Fibroblast of peridontal ligament (primary cell): Measurements from ENCODE around the gene DDX47.
A peak's percentile ranks its signal among the peaks of the same experiment; 100 is the strongest.
"Not testable (repeated sequence)": the region's sequence is repeated elsewhere in the genome, so short reads cannot be mapped to it uniquely, and the experiment has no call there.

ENCODE experiments used
- DNase-seq: peaks from one replicate; pipeline ENCODE4 v3.0.0-alpha.2; 2010; ENCODE audit errors: extremely low read depth

Gene DDX47

DNA sequence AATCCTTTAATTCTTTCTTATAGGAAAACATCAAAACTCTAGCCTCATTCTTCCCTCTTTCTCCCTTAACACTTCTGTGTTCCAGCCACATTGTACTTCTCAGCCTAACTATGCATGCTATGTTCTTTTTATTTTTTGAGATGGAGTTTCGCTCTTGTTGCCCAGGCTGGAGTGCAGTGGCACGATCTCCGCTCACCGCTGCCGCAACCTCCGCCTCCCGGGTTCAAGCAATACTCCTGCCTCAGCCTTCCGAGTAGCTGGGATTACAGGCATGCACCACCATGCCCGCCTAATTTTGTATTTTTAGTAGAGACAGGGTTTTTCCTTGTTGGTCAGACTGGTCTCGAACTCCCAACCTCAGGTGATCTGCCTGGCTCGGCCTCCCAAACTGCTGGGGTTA is 7.2 kb downstream of the DDX47 start:
- not testable (repeated sequence) for DNase-seq

DNA sequence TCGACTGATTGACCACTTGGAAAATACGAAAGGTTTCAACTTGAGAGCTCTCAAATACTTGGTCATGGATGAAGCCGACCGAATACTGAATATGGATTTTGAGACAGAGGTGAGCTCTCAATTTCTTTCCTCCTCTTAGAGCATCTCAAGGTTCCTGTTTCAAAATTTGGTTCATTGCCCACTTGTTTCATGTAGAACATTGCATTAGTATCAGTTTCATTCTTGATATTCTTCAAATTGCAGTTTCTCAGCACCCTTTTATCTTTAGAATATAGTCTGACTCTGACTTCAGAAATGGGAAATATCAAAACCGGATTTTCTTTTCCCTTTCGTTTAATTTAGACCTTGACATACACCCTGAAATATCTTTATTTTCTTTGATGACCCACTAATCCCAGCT is 8.8 kb downstream of the DDX47 start:
- no peak for DNase-seq

DNA sequence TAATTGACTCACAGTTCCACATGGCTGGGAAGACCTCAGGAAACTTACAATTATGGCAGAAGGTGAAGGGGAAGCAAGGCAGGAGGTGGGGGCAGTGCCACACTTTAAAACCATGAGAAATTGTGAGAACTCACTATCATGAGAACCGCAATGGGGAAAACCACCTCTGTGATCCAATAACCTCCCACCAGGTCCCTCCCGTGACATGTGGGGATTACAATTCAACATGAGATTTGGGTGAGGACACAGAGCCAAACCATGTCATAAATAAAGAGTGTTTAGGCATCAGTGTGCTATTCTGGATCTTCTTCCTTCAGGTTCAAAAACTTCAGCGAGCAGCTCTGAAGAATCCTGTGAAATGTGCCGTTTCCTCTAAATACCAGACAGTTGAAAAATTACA is 9.7 kb downstream of the DDX47 start:
- no peak for DNase-seq

DNA sequence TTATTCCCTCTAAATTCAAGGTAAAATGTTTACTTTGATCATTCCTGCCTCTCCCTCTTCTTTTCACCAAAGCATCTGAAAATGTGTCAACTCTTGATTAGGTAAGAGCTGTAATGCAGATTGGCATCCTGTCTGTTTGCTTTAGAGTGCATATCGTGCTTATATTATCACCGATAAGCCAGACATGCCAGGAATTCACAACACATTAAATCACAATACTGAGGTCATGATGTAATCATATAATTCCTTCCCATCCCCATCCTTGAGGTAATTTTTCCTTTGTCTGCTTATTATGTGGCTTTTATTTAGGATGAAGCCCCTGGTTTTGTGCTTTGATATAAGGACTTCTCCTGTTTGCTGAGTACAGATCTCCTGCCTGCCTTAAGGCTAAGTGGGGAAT is 10.2 kb downstream of the DDX47 start:
- no peak for DNase-seq

DNA sequence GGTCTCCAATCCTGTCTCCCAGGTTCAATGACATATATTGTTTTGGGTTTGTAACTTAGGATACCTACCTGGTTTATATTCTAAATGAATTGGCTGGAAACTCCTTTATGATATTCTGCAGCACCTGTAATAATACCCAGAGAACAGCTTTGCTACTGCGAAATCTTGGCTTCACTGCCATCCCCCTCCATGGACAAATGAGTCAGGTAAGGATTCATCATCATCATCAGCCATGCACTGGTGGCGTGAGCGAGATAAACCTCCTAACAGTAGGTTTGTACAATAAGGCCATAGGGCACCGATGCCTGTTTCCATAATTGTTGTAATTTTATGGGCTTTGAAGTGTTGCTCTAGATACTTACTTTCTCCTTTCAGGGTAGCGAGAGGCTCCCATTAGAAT is 10.7 kb downstream of the DDX47 start:
- DNase-seq, result no peak

DNA sequence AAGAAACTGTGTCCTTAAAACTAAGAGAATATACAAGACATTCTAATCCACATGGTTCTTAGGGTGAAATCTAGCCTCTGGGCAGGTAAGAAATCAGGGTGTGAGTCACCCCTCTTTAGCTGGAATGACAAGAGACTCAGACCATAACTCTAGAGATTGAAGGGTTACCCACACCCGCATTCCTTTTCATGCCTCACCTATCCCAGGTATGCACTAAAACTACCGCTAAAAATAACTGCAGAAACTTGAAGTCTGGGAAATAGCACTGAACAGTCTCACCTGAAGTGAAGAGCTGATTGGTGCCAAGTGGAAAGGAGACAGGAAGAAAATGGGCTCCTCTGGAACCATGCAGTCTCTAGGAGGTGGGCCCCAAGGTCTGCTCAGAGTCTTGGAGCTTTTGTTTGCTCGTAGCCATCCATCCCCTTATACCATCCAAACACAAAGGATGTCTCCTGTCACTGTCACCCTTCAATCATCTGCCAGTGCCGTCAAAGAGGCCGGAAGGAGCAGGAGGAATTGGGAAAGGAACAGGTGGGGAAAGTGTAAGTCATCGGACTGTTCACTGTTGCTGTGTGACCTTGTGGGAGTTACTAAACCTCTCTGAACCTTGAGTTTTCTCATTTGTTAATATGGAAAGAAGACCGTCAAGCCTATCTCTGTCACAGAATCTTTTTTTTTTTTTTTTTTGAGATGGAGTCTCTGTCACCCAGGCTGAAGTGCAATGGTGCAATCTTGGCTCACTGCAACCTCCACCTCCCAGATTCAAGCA is 22.4 kb downstream of the DDX47 start:
- DNase-seq, result no peak

DNA sequence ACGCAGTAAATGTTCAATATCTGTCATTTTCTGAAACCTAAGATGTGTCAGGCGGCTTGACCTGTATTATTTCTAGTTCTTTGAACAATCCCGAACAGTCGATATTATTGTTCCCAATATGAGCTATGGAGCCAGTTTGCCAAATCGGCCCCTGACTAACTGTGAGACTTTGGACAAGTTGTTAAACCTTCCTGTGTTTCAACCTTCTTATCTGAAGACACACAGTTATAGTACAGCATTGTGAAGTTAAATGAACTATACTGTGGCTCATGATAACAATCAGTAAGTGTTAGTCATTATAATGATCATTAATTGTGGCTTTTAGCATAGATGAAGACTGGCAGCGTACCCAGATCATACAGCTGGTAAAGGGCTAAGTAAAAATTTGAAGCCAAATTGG is 23.4 kb downstream of the DDX47 start:
- DNase-seq, result no peak

DNA sequence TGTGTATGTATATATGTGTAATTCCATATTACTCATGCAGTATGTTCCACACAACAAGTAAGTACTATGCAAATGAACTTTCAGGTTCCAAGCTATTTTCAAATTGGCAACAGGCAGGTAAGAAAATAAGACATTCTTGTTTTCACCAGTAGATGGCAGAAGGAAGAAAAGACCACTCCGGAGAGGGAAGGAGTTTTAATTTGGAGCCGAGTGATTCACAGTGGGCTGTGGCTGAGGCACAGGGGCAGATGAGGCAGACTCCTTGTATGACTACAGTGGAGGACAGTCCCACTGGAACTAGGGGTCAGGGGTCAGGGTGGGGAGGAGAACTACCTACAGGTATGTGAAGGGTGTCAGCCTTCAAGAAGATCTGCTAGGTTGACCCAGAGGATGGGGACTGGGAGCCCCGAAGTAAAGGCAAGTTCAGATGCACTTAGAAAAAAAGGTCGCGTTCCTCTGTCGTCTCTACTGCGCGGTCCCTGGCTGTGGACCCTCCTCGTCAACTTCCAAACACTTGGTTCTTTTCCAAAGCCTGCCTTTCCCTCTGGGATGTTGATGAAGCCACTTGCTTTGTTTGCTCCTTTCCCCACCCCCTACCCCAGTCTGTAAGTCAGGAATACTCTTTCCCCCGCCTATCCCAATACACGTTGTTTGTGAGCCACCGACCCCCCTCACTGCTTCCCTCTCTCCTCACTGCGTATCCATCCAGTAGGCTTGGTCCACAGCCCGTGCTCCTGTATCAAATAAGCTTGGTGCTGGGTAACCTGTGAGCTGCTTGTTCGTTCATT is 24.1 kb downstream of the DDX47 start:
- peak; percentile 81 for DNase-seq

DNA sequence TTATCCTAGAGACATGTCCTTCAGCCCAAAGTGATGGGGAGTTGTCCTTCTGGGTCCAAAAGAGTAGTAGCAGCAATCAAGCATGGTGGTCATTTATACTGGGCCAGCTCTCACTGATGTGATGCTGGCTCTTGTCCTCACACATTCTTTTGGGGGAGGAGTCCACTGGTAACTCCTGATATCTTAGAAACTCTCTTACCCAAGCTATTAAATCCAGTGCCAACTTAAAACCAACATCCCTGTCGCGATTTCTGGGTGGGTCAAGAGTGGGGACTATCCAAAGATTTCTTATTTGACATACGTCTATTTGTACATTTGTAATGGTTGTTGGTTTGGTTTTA is 24.6 kb downstream of the DDX47 start:
- no peak for DNase-seq

DNA sequence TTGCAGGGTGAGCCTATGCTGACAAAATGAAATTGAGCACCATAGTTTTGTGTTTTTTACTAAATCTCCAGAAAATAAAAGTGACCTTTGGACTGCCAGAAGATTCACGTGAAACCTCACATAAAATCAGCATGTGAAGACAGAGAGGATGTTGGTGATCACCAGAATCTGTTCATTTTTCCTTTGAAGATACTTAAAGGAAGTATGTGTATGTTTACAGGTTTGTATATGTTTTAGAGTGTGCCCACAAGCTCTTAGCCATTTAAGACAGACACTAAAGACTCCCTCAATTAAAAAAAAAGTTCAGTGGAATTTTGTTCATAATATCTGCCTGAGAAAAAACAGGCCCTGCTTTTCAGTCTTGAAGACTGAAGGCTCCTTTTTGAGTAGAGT is 25.9 kb downstream of the DDX47 start:
- no peak for DNase-seq

DNA sequence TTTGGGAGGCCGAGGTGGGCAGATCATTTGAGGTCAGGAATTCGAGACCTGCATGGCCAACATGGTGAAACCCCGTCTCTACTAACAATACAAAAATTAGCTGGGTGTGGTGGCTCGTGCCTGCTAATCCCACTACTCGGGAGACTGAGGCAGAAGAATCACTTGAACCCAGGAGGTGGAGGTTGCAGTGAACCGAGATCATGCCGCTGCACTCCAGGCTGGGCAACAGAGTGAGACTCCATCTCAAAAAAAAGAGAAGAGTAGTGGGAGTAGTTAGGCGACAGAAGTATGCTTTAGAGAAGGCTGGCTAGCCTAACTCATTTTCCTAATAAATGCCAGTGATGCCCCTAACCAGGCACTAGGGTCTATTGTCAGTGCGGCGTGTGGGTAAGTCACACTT is 26.3 kb downstream of the DDX47 start:
- DNase-seq, result not testable (repeated sequence)

DNA sequence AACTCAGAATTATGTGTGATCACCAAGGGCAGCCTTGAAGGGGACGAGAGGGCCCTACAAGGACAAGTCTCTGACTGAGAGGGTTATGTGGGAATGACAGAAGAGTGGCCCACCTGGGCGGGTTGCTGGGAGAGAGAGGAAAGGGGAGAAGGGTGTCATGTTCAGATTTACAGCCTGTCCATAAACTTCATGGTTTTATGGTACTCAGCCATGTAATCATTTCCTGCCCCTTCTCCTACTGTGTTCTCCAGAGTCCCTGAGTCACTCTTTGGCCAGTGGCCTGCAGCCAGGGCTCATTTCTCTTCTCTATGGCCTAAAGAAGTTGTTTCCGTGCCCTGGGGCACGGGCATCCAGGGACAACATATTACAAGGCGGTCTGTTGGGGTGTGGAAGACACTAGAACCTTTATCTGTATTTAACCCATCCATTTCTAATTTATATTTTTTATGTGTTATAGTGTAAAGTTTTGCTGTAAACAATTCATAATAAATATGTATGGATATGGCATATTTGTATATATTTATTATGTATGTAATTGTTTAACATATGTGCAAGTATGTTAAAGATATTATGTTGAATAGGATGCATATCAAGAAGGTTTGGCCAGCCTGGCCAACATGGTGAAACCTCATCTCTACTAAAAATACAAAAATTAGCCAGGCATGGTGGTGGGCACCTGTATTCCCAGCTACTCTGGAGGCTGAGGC is 26.9 kb downstream of the DDX47 start:
- DNase-seq, result peak; percentile 81

DNA sequence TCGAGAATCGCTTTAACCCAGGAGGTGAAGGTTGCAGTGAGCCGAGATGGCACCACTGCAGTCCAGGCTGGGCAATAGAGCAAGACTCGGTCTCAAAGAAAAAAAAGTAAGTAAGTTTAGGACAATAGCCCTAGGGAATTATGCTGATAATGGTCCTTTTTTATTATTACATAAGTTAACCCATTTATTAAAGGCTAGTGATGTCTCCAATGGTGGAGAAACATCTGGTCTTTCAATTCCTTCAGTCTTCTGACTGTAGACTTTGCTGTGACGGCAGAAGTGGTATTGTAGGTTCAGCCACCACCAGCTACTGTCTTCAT is 27.4 kb downstream of the DDX47 start:
- DNase-seq, result no peak

DNA sequence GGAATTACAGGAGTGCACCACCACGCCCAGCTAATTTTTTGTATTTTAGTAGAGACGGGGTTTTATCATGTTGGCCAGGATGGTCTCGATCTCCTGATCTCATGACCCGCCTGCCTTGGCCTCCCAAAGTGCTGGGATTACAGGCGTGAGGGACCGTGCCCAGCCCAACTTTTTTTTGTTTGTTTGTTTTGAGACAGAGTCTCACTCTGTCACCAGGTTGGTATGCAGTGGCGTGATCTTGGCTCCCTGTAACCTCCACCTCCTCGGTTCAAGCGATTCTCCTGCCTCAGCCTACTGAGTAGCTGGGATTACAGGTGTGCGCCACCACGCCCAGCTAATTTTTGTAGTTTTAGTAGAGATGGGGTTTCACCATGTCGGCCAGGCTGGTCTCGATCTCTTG is 28.3 kb downstream of the DDX47 start:
- not testable (repeated sequence) for DNase-seq

DNA sequence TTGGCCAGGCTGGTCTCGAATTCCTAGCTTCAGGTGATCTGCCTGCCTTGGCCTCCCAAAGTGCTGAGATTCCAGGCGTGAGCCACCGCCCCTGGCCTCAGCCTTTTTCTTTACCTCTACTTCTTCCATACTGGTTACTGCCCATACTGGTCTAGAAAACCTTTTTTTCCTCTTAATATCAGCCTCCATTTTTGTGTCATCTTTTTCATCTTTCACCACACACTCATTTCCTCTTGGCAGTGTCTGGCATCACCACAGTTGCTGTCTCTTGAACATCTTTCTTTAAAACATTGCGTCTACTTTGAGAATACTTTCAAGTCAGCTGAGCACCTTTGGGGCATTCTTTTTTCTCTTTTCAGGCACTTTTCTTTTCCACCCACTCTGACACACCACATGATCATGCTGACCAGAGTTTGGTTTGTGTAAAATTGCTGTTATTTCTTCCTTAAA is 32.7 kb downstream of the DDX47 start:
- DNase-seq, result no peak

DNA sequence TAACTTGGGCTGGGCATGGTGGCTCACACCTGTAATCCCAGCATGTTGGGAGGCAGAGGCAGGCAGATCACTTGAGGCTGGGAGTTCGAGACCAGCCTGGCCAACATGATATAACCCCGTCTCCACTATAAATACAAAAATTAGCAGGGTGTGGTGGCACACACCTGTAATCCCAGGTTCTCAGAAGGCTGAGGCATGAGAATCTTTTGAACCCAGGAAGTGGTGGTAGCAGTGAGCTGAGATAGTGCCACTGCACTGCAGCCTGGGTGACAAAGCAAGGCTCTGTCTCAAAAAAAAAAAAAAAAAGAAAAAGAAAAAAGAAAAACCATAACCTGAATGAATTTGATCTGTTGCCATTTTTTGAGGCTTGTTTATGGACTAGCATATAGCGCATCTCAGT is 33.6 kb downstream of the DDX47 start:
- DNase-seq, result not testable (repeated sequence)

DNA sequence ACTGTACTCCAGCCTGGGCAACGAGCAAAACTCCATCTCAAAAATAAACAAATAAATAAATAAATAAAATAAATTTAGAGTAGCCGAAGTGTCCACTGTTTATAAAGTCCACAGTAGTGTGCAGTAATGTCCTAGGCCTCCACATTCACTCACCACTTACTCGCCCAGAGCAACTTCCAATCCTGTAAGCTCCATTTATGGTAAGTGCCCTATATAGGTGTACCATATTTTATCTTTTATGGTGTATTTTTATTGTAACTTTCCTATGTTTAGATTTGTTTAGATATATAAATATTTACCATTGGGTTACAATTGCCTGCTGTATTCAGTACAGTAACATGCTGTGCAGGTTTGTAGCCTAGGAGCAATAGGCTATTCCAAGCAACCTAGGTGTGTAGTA is 40.3 kb downstream of the DDX47 start:
- DNase-seq, result no peak

DNA sequence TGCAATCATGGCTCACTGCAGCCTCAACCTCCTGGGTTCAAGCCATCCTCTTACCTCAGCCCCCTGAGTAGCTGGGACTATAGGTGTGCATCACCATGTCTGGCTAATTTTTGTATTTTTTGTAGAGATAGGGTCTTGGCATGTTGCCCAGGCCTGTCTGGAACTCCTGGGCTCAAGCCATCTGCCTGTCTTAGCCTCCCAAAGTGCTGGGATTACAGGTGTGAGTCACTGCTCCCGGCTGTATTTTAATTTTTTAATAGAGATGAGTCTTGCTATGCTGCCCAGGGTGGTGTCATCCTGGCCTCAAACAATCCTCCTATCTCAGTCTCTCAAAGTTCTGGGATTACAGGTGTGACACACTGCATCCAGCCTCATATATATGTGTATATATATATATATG is 46.5 kb downstream of the DDX47 start:
- no peak for DNase-seq

DNA sequence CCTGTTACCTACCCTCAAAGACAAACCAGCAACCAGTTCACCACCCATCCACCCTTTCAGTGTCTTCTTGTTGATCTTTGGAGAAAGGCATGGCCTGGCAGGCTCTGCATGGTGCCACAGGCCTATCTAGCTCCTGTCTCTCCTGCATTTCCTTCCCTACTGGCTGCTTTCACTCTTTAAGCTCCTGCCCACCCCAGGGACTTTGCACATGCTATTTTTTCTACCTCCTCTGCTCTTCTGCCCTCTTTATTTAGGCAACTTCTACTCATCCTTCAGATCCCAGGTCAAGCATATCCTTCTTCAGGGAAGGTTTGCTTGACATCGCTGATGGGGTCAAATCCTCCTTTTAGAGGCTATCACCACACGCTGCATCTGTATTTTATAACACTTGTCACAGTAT is 51.1 kb downstream of the DDX47 start:
- no peak for DNase-seq

DNA sequence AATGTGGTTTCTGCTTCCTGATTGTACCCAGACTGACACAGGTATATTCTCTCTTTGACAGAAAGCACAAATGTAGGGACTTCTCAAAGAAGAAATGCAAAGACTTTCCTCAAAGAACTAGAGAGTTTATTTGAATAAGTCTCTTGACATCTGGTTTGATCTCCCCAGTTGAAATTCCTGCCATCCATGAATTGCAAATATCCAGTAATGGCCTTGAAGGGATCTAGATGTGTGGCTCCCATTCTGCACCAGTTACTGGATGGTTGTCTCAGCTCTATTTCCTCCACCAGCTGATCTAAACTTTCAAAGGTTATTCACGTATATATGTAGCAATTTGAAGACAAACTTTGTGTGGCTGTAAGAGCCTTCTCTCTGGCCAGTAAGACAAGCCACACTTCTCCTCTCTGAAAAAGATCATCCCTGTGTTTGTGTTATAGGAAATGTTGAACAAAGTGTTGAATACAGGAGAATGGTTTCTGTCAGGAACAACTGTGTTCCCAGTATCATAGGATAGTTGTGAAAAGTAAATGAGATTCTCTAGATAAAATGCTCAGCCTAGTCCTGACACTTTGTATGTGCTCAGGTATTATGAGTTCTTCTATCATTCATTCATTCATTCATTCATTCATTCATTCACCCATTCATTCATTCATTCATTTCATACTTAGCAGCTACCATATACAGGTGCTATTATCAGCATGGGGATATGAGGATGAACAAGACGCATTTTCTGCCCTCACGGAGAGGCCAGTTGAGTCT is 55.5 kb downstream of the DDX47 start:
- no peak for DNase-seq

DNA sequence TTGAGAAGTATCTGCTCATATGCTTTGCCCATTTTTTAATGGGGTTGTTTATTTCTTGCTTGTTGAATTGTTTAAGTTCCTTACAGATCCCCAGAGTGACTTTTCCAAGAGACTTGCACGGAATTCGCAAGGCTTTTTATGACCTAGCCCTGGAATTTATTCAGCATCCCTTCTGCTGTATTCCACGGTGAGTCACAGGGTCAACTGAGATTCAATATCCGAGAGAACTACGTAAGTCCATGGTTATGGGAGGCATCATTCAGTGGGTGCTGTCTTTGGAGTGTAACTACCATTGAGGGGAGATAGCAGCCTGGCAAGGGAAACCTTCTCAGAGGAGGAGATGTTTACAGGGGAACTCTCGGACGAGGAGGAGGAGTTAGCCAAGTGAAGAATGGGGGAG is 57.3 kb downstream of the DDX47 start:
- DNase-seq, result peak; percentile 93

DNA sequence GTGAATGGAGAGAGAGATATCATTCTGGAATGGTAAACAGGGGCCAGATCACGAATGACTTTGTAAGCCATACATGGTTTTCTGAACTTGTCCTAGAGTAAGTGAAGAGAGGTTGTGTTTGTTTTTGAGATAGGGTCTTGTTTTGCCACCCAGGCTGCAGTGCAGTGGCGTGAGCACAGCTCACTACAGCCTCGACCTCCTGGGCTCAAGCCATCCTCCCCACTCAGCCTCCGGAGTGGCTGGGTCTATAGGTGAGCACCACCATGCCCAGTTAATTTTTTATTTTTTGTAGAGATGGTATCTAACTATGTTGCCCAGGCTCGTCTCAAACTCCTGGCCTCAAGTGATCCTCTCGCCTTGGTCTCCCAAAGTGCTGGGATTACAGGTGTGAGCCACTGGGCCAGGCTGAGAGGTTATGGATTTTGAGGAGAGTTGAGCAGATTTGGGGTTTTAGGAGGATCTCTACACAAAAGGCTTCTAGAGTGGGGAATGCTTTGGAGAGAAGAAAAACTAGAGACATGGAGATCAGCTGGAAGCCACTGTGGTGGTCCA is 58.5 kb downstream of the DDX47 start:
- DNase-seq, result no peak
